Adrenal gland (tissue), 12 donors: ENCODE measurements around the gene DMD. TPM values are rescaled to one million over a fixed set of nuclear protein-coding genes. Genes with fewer than 3 reads are reported as not detected.

Experiments
- DNase-seq, 7 donors: peaks; one replicate each; pipeline ENCODE4 v3.0.0-alpha.2; 2019 to 2020
- H3K27ac ChIP-seq, 5 donors: fragments of 200-600 bp; sonication (generic) in 4 of 5; 1 replicate in 3 of 5; 2 replicates in 2 of 5; pipeline versions ENCODE4 v1.5.1 to v1.8.0; 2016 to 2020; ENCODE audit warnings: mild to moderate bottlenecking in 1 of 5
- H3K27me3 ChIP-seq: fragments of 200-600 bp; 2 replicates; pipeline ENCODE4 v1.8.0; 2021
- H3K36me3 ChIP-seq, 2 donors: fragments of 200-600 bp; replicated peaks in 1 of 2; 1 replicate in 1 of 2; 2 replicates in 1 of 2; pipeline versions ENCODE4 v1.5.1 to v1.8.0; 2018 to 2022
- H3K4me1 ChIP-seq, 2 donors: fragments of 200-600 bp; replicated peaks in 1 of 2; 1 replicate in 1 of 2; 2 replicates in 1 of 2; pipeline versions ENCODE4 v1.5.1 to v1.8.0; 2018 to 2021
- H3K4me3 ChIP-seq, 4 donors: fragments of 200-600 bp; sonication (generic) in 3 of 4; one replicate each; pipeline ENCODE4 v1.5.1; 2016 to 2018
- H3K9me3 ChIP-seq, 3 donors: fragments of 200-600 bp; sonication (generic) in 1 of 3; replicated peaks in 1 of 3; 1 replicate in 2 of 3; 2 replicates in 1 of 3; pipeline versions ENCODE4 v1.5.1 to v1.8.0; 2016 to 2021
- CTCF ChIP-seq, 6 experiments: fragments of 450-650 bp in 4 of 6; fragments of 200-600 bp in 2 of 6; sonication (generic) in 1 of 6; IDR thresholded peaks; 1 replicate in 5 of 6; 2 replicates in 1 of 6; pipeline versions ENCODE4 v1.5.1 to v1.8.0; 2016 to 2021; ENCODE audit warnings: antibody characterized with exemption in 6 of 6, mild to moderate bottlenecking in 2 of 6, moderate library complexity in 1 of 6
- POLR2A ChIP-seq, 2 donors: fragments of 450-650 bp; IDR thresholded peaks; one replicate each; pipeline ENCODE4 v1.6.1; 2017; ENCODE audit warnings: antibody characterized with exemption in 2 of 2, mild to moderate bottlenecking in 2 of 2, moderate library complexity in 1 of 2
- WGBS, 4 donors: extraction: QIAGEN DNeasy Blood & Tissue Kit in 2 of 4; methylation state at CpG; one replicate each; pipeline versions ENCODE4 v1.1.5 to v1.1.7; 2013 to 2017; 5-methylcytosine and 5-hydroxymethylcytosine counted together
- intact Hi-C, 2 donors: fragments of 100-400 bp; cut with DNase I; formaldehyde crosslinking; loops; one replicate each; pipeline versions ENCODE4 v1.14.1 to v1.15.0; 2022 to 2023
- polyA plus RNA-seq, 3 donors: library from polyadenylated mRNA; stranded (reverse); fragments of 200-250 nt in 2 of 3; fragments of 350-450 nt in 1 of 3; fragmentation: Illumina TruSeq in 1 of 3; extraction: RNeasy Lipid Tissue Mini Kit (QIAGEN cat#74804) in 1 of 3; gene quantifications; one replicate each; pipeline ENCODE4 v1.2.3, GENCODE V29; 2013 to 2014
- total RNA-seq, 9 donors: library from RNA; depleted of rRNA in 4 of 9; stranded (reverse); fragments of >200 nt in 4 of 9; fragments of 120-200 nt in 1 of 9; fragmentation: NEBNext Ultra II Directional in 1 of 9; extraction: Animal tissue kit (Norgen Biotek cat#: 25700) in 1 of 9; gene quantifications; one replicate each; pipeline versions ENCODE4 v1.1.0 to v1.2.4, GENCODE V29; 2013 to 2023
- donor health status: healthy with polysubstance abuse.
- donor health status: Bipolar disorder and iron deficiency.
- donor health status: DM: yes; HTN: yes; CAD: no.
- donor health status: DM: no; HTN: no; CAD: no.
- donor health status: DM: no; HTN: no; CAD: no.
- donor health status: DM: yes; HTN: yes; CAD: no.

DMD gene
- total and polyA plus RNA-seq, 12 donors, result 14.6 to 89.7 (median 36.2) TPM

- 66 to 87% (median 81%) methylated on average over 2 of the region's 2 CpGs for WGBS, 4 donors
- DNase-seq, result no peak
- Histone ChIP-seq H3K27ac (no peak overlapping the region), H3K27me3 (no peaks in the 10 kb centered on the region), H3K4me3 (no peak overlapping the region), H3K36me3 (no peaks in the 10 kb centered on the region), H3K4me1 (no peaks in the 10 kb centered on the region), H3K9me3 (no peaks in the 10 kb centered on the region)
- TF ChIP-seq CTCF (IDR thresholded peaks at IDR 0.05) (no peak), POLR2A (IDR thresholded peaks at IDR 0.05) (no peak)
- intact Hi-C loops, result no loop called here
Observed at GRCh38 chrX:32524385-32524784, 687.0 kb downstream of the DMD start.

GRCh38 chrX:32520789-32521188 lies 690.6 kb downstream of the DMD start:
- TF ChIP-seq CTCF (IDR thresholded peaks at IDR 0.05), result no peak
- no peak for TF ChIP-seq POLR2A (IDR thresholded peaks at IDR 0.05)
- no peaks in the 10 kb centered on the region for H3K4me1 ChIP-seq
- H3K27ac ChIP-seq, result no peak overlapping the region
- no peak for DNase-seq
- no peaks in the 10 kb centered on the region for H3K9me3 ChIP-seq
- H3K27me3 ChIP-seq, result no peaks in the 10 kb centered on the region
- no peak overlapping the region for H3K4me3 ChIP-seq
- 72 to 96% (median 87%) methylated on average over 2 of the region's 2 CpGs for WGBS, 4 donors
- no peaks in the 10 kb centered on the region for H3K36me3 ChIP-seq
- intact Hi-C loops, result no loop called here

- Histone ChIP-seq H3K27me3 (no peaks in the 10 kb centered on the region), H3K4me1 (no peaks in the 10 kb centered on the region), H3K9me3 (no peaks in the 10 kb centered on the region), H3K36me3 (no peaks in the 10 kb centered on the region), H3K27ac (no peak overlapping the region), H3K4me3 (no peak overlapping the region)
- DNase-seq, result no peak
- intact Hi-C loops, result no loop called here
- no peak for TF ChIP-seq POLR2A (IDR thresholded peaks at IDR 0.05)
- TF ChIP-seq CTCF (IDR thresholded peaks at IDR 0.05), result no peak
- 74 to 89% (median 81%) methylated on average over 5 of the region's 5 CpGs for WGBS, 4 donors
Observed at GRCh38 chrX:32514986-32515385, 696.4 kb downstream of the DMD start.

GRCh38 chrX:32501606-32502005 lies 709.7 kb downstream of the DMD start:
- 59 to 81% (median 69%) methylated on average over 3 of the region's 3 CpGs for WGBS, 4 donors
- no peak for DNase-seq
- no peak overlapping the region for H3K27ac ChIP-seq
- no peaks in the 10 kb centered on the region for H3K36me3 ChIP-seq
- no peaks in the 10 kb centered on the region for H3K9me3 ChIP-seq
- TF ChIP-seq POLR2A (IDR thresholded peaks at IDR 0.05) (no peak), CTCF (IDR thresholded peaks at IDR 0.05) (no peak)
- no peaks in the 10 kb centered on the region for H3K4me1 ChIP-seq
- H3K27me3 ChIP-seq, result no peaks in the 10 kb centered on the region
- no peak overlapping the region for H3K4me3 ChIP-seq
- intact Hi-C loops, result no loop called here
